M059J (cell line): ENCODE results near the gene LKAAEAR1. TPM values are rescaled to one million over a fixed set of nuclear protein-coding genes. Genes with fewer than 3 reads are reported as not detected.

Experiments used
- DNase-seq: peaks from one replicate; pipeline ENCODE4 v3.0.0-alpha.2; 2012; ENCODE audit warnings: low read depth
- total RNA-seq: library from RNA; depleted of rRNA; stranded (reverse); fragments of >200 nt; shearing (Covaris generic); gene quantifications from 2 replicates; pipeline ENCODE4 v1.2.3, GENCODE V29; 2014

LKAAEAR1 gene
- total RNA-seq, 1 experiment from 2014 or later, result not detected

- no peak for DNase-seq
Observed at GRCh38 chr20:64110411-64111068, 26.3 kb upstream of the LKAAEAR1 start.

GRCh38 chr20:64109831-64110391 lies 25.7 kb upstream of the LKAAEAR1 start:
- no peak for DNase-seq

DNA sequence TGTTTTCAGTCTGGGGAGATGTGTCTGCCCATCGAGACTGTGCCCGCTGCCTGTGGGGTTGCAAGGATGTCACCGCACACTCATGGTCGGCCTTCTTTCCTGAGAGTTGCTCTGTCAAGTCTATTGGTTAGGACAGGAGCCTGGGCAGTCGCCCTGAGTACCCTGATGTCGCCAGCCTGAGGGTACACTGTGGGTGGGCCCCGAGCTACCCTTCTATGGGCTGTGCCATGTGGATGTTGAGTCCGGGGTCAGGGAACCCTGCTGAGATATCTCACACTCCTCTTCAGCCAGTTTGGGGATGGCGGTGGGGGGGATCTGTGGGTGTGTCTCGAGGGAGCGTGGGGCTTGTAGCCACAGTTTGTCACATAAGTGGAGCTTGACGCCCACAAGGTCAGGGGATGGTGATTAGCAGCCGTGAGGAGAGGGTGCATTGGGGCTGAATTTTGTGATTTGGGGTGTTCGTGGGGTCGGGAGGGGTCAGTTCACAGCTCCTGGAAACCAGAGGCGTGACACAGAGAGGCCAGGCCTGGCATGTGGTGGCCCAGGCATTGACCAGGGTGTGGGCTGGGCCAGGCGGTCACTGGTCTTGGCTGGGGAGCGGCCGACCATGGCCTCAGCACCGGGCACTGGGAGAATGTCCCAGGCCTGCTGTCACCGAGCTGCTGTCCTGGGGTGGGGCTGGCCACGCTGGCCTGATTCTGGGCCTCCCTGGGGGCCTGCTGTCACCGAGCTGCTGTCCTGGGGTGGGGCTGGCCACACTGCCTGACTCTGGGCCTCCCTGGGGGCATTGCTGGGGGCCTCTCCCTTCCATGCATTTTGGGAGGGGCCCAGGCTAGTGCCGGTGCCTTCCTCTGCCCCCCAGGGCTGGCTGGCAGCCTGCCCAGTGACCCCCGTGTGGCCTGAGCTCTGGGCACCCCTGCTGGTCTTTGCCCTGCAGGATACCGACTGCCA lies 24.8 kb upstream of the LKAAEAR1 start:
- no peak for DNase-seq

DNA sequence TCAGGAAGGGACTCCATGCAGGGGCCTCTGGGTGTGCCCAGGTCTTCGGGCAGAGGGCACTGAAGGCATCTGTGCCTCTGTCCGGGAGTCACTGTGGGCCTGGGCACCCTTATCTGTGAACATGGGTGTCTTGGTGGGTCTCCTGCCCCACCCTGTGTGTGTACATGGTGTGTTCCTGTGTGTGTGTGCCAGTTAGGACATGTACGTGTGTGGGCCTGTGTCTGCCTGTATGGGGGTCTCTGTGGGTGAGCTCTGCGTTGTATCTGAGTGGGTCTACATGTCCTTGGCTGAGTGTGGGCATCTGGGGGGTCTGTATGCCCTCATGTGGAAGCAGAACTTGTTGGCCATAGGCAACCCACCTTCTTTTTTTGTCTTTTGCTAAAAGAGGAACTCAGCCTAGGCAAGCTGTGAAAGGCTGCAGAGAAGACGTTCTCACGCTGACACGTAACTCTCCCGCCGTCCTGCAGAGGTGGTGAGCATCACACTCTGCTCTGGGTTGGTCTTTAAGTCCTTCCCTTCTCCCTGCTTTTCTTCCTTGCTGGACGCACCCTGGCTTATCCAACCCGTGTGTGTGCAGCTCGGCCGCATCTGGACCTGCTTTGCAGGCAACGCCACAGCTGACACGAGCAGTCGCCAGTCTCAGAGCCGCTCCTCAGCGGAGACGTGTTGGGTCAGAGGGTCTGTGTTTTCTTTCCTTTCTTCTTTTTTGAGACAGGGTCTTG lies 23.7 kb upstream of the LKAAEAR1 start:
- DNase-seq, result no peak

DNA sequence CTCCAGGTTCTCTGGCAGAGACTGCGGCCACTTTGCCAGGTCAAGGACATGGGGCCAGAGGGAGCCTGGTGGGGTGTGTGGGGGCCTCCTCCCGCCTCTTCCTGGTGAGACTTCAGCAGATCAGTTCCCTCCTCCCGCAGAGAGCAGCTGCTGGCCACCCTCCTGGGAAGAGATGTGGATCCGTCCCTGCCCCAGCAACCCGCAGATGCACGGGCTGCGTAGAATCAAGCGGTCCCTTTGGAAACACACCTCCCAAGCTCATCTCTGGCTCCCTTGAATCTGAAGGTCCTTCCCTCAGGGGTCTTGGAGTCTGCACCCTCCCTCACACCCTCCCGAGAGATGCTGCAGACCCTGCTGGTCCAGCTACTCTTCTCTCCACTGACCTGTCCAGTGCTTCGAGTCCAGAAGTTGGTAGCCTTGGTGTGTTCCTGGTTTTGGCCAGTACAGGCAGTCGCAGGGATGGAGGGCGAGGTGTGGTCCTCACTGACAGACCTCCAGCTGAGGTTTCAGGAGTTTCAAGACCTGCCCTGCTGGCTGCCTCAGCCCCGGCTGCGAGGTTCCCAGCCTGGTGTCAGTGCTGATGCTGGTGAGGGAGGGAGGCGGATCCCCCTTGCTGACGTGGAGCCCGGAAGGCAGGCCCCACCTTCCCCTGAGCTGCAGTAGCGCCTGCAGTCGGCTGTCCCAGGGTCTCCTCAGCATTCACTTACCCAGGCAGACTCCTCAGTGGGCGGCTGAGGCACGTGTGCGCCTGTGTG lies 23.0 kb upstream of the LKAAEAR1 start, which contains the start of gene NPBWR2:
Gene NPBWR2 (minus strand): TSS at position 585 of the 755 bp plus-strand sequence. CDS start 734 bp downstream, outside the sequence.
- DNase-seq, result no peak

- no peak for DNase-seq
Observed at GRCh38 chr20:64106435-64106961, 22.3 kb upstream of the LKAAEAR1 start.

GRCh38 chr20:64105846-64106434 lies 21.7 kb upstream of the LKAAEAR1 start:
- no peak for DNase-seq

DNA sequence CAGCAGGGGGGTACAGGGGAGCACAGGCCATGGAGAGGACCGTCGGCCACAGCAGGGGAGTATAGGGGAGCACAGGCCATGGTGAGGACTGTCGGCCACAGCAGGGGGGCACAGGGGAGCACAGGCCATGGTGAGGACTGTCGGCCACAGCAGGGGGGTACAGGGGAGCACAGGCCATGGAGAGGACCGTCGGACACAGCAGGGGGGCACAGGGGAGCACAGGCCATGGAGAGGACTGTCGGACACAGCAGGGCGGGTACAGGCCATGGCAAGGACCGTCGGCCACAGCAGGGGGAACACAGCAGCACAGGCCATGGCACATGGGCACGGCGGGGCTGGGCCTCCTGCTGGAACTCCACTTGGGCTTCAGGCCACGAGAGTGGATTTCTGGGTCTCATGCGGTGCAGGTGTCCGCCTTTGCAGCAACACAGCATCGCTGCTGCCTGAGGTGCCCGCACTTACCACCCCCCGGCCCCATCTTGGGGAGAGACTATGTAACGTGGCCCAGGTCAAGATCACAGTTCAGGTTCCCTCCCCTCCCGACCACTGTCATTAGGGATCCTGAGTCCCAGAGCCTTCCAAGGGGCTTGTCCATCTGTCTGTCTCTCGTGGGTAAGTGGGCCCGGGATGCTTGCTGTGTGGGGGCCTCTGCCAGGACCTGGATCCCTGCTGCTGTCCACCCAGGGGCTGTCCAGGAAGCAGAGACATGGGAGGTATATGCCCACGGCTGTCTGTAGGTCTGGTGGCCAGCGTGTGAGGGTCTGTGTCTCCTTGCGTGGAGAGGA lies 20.7 kb upstream of the LKAAEAR1 start:
- DNase-seq, result no peak

GRCh38 chr20:64103871-64104666 lies 19.9 kb upstream of the LKAAEAR1 start:
- DNase-seq, result no peak

- no peak for DNase-seq
Observed at GRCh38 chr20:64102647-64103354, 18.6 kb upstream of the LKAAEAR1 start.

GRCh38 chr20:64101731-64102621 lies 17.8 kb upstream of the LKAAEAR1 start:
- DNase-seq, result no peak

GRCh38 chr20:64100946-64101688 lies 16.9 kb upstream of the LKAAEAR1 start:
- no peak for DNase-seq

DNA sequence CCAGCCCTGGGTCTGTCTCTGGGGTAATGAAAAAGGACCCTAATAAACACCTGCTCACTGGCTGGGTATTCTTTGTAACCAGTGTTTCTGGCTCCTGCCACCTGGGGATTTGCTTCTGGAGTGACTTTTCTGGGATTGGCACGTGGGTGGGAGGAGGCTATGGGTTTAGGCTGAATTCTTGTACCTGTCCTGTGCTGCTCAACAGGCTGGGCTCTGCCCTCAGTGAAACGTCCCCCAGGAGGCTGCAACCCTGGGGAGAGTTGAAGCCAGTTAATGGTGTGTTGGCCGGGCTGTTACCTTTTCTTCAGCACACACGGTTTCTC lies 16.3 kb upstream of the LKAAEAR1 start:
- no peak for DNase-seq

GRCh38 chr20:64099880-64100565 lies 15.8 kb upstream of the LKAAEAR1 start:
- DNase-seq, result no peak

DNA sequence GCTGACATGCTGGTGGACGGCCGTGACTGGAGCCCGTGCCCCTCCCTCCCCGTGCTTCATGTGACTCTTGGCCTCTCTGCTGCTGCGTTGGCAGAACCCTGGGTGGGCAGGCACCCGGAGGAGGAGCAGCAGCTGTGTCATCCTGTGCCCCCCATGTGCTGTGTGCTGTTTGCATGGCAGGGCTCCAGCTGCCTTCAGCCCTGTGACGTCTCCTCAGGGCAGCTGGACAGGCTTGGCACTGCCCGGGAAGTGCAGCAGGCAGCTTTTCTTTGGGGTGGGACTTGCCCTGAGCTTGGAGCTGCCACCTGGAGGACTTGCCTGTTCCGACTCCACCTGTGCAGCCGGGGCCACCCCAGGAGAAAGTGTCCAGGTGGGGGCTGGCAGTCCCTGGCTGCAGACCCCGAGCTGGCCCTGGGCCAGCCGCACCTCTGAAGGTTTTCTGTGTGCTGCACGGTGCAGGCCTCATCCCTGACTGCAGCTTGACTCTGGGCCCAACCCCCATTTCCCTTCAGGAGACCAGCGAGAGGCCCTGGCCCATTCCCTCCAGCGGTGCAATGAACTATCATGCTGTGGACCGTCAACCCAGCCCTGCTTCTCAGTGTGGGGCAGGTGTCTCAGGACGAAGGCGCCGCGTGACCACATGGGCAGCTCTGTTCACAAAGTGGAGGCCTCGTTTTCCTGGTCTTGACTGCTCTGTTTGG lies 15.0 kb upstream of the LKAAEAR1 start:
- no peak for DNase-seq
